AG10803 (cell line): ENCODE results near the gene TAAR2.

Experiments
- DNase-seq: peaks from one replicate; pipeline ENCODE4 v3.0.0; 2010; ENCODE audit warnings: low read depth
- H3K4me3 ChIP-seq: 2 replicates; pipeline ENCODE4 v1.5.1; 2011; ENCODE audit warnings: mild to moderate bottlenecking, low read length, control low read depth
- CTCF ChIP-seq: conservative IDR thresholded peaks from 2 replicates; pipeline ENCODE4 v1.5.1; 2011; ENCODE audit warnings: mild to moderate bottlenecking, low read length, control low read depth, inconsistent platforms

The TAAR2 gene

DNA sequence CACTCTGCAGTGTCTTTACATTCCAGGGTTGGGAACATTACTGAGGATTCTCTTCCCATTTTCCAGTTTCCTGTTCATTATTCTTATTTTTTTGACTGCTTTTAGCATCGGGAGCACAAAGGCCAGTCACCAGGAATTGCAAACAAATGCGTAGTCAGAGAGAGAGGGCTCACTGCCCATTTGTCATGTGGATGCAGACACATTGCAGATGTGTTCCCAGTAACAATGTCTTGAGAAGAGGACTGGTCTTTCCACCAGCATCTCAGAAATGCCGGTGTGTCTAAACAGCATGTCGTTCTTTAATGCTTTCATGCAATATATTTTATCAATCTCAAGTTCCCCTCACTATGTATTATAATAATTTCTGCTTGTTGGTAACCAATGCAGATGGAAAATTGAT is 54.9 kb downstream of the TAAR2 start:
- no peak for TF ChIP-seq CTCF
- H3K4me3 ChIP-seq, result no peak overlapping the region
- no peak for DNase-seq

GRCh38 chr6:132568611-132569010 is 55.5 kb downstream of the TAAR2 start:
- no peak for DNase-seq
- no peak for TF ChIP-seq CTCF
- no peak overlapping the region for H3K4me3 ChIP-seq

GRCh38 chr6:132567566-132567965 is 56.5 kb downstream of the TAAR2 start:
- TF ChIP-seq CTCF, result no peak

More at GRCh38 chr6:132567566-132567965, 56.5 kb downstream of the TAAR2 start:
- DNase-seq, result no peak
- no peak overlapping the region for H3K4me3 ChIP-seq
